Upper lobe of left lung (tissue), 4 donors: Measurements from ENCODE around the gene LRRC23.

Source experiments
- EP300 ChIP-seq, 4 donors: sonication (generic); formaldehyde crosslinking; IDR thresholded peaks; one replicate each; pipeline ENCODE4 v1.5.1; 2017; ENCODE audit warnings: antibody characterized with exemption in 4 of 4, control low read depth in 2 of 4
- POLR2A ChIP-seq, 4 donors: fragments of 450-650 bp; IDR thresholded peaks; one replicate each; pipeline ENCODE4 v1.5.1; 2016 to 2017; ENCODE audit warnings: antibody characterized with exemption in 4 of 4, mild to moderate bottlenecking in 2 of 4
- POLR2AphosphoS5 ChIP-seq, 2 donors: sonication (generic); formaldehyde crosslinking; IDR thresholded peaks; one replicate each; pipeline ENCODE4 v1.5.1; 2017; ENCODE audit warnings: antibody characterized with exemption in 2 of 2
- TF ChIP-seq, protein P1 (sequence below), 6 experiments: fragments of 450-650 bp in 4 of 6; fragments of 200-600 bp in 2 of 6; sonication (generic) in 2 of 6; IDR thresholded peaks; one replicate each; pipeline ENCODE4 v1.5.1; 2016 to 2019; ENCODE audit warnings: antibody characterized with exemption in 6 of 6

DNA sequence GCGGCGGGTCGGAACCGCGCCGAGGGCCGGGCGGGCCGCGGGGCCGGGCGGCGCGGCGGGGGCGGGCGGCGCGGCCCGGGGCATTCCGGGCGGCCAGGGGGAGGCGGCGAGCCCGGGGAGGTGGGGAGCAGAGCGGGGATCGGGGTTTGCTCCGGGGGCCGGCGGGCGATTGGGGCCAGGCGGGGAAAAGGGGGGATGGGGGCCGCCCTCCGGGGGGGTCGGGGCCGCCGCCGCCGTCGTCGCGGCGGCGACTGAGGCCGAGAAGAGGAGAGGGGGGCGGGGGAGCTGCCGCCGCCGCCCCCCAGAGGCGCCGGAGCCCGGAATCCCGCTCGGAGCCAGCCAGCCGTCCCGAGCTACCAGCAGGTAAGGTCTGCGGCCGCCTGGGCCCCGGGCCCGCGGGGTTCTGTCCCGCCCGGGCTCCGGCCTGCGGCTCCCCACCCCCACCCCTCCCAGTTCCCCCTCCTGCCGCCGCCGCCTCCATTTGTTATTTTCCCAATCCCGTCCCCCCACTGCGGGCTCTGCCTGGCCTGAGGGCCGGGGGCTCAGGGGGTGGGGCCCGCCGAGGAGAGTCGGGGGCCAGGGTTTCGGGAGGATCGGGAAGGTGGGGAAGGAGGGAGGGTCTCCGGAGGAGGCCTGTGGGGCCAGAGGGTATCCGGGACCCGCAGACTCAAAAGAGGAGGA, 23.5 kb downstream of the LRRC23 start:
- TF ChIP-seq, protein P1, sequence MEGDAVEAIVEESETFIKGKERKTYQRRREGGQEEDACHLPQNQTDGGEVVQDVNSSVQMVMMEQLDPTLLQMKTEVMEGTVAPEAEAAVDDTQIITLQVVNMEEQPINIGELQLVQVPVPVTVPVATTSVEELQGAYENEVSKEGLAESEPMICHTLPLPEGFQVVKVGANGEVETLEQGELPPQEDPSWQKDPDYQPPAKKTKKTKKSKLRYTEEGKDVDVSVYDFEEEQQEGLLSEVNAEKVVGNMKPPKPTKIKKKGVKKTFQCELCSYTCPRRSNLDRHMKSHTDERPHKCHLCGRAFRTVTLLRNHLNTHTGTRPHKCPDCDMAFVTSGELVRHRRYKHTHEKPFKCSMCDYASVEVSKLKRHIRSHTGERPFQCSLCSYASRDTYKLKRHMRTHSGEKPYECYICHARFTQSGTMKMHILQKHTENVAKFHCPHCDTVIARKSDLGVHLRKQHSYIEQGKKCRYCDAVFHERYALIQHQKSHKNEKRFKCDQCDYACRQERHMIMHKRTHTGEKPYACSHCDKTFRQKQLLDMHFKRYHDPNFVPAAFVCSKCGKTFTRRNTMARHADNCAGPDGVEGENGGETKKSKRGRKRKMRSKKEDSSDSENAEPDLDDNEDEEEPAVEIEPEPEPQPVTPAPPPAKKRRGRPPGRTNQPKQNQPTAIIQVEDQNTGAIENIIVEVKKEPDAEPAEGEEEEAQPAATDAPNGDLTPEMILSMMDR (IDR thresholded peaks at IDR 0.05): no peak
- TF ChIP-seq POLR2A (IDR thresholded peaks at IDR 0.05) (no peak), POLR2AphosphoS5 (IDR thresholded peaks at IDR 0.05) (no peak), EP300 (IDR thresholded peaks at IDR 0.05) (no peak)
